GM20000 (cell line): ENCODE data around the gene CEPT1.
"Not testable (repeated sequence)": the region's sequence is repeated elsewhere in the genome, so short reads cannot be mapped to it uniquely, and the experiment has no call there.

ENCODE experiments used
- DNase-seq: peaks from one replicate; pipeline ENCODE4 v3.0.0; 2012; ENCODE audit warnings: low spot score
- TF ChIP-seq, protein P1 (sequence below): IDR thresholded peaks from 2 replicates; pipeline ENCODE4 v1.5.1; 2012; ENCODE audit warnings: mild to moderate bottlenecking, control low read depth; ENCODE audit errors: extremely low read depth, missing control alignments

CEPT1 gene

DNA sequence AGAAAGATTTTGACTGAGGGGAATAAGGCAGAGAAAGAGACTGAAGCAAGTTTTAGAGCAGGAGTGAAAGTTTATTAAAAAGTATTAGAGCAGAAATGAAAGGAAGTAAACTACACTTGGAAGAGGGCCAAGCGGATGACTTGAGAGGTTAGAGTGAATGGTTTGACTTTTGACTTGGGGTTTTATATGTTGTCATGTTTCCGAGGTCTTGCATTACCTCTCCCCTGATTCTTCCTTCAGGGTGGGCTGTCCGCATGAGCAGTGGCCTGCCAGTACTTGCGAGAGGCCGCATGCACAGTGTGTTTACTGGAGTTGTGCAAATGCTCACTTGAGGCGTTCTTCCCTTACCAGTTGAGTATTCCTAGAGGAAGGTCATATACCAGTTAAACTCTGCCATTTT, 73.4 kb downstream of the CEPT1 start:
- no peak for DNase-seq
- TF ChIP-seq, protein P1, sequence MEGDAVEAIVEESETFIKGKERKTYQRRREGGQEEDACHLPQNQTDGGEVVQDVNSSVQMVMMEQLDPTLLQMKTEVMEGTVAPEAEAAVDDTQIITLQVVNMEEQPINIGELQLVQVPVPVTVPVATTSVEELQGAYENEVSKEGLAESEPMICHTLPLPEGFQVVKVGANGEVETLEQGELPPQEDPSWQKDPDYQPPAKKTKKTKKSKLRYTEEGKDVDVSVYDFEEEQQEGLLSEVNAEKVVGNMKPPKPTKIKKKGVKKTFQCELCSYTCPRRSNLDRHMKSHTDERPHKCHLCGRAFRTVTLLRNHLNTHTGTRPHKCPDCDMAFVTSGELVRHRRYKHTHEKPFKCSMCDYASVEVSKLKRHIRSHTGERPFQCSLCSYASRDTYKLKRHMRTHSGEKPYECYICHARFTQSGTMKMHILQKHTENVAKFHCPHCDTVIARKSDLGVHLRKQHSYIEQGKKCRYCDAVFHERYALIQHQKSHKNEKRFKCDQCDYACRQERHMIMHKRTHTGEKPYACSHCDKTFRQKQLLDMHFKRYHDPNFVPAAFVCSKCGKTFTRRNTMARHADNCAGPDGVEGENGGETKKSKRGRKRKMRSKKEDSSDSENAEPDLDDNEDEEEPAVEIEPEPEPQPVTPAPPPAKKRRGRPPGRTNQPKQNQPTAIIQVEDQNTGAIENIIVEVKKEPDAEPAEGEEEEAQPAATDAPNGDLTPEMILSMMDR, result no peak

DNA sequence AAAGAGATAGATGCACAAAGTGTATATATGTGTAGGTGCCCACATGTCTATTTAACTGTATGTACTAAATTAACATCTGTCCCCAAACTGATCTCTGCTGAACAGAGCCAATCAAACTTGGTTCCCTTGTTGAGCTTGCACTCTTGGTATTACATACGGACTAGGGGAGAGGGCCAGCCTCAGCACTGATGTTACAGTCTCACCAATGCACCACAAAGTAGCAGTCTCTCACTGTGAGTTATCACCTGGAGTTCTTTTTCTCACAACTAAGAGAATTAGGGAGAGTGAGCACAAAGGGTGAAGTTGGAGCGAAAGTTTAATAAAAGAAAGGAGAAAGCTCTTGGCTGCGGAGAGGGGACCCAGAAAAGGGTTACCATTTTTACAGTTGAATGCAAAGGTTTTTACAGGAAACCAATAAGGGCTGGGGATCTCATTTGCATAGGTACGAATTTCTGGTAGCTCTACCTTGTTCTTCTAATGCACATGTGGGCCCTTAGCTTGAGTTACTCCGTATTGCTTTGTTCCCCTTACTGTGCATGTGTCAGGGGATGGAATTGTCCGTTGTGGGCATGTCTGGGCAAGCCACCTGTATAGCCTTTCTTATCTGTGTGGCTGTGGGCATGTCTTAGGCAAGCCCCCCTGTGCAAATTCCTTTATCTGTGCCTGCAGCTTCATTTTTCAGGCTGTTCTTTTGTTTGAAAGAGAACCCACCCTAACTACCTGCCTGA, 74.2 kb downstream of the CEPT1 start:
- no peak for DNase-seq
- TF ChIP-seq, protein P1, result no peak

DNA sequence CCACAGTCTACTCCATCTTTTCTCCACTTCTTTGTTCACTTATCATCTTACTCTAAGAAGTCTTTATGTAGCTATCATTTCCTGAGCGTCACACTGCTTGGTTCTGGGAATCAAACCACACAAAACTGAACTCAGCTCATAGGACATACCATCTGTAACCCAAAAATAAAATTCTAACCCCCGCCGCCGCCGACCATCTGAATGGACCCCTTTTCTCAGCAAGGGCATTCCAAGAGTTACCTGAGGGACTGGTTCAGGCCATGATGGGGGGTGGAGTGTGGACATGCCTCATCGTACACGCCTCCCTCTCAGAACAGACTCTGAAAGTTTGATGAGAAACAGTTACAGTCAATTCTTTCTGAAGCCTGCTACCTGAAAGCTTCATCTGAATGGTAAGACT, 74.9 kb downstream of the CEPT1 start:
- DNase-seq, result no peak
- TF ChIP-seq, protein P1, result no peak

DNA sequence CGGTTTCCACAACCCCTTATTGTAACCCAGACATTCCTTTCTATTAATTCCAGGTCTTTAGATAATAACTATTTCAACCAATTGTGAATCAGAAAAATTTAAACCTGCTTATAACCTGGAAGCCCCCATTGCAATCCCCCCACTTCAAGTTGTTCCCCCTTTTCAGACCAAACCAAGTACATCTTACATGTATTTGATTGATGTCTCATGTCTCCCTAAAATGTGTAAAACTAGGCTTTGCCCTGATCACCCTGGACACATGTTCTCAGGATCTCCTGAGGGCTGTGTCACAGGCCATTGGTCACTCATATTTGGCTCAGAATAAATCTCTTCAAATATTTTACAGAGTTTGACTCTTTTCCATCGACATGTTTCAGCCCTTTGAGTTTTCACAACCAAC, 75.3 kb downstream of the CEPT1 start:
- DNase-seq, result not testable (repeated sequence)

DNA sequence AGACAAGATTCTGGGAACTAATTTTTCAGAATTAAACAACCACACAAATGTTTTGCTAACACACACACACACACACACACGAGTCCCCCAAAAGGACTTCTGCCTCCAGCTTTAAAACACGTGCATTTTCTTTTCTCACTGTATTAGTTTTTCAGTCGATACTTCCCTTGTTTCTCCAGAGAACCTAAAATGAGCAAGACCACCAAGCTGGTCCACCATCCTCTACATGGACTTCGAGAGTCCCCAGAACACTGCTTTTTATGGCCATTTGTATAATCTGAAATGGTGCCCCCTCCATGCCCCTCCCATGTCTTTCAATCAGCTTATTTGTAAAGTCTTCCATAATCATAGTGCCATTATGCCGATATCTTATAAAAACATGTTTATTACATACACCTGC, 76.7 kb downstream of the CEPT1 start:
- no peak for DNase-seq
- TF ChIP-seq, protein P1, result no peak

DNA sequence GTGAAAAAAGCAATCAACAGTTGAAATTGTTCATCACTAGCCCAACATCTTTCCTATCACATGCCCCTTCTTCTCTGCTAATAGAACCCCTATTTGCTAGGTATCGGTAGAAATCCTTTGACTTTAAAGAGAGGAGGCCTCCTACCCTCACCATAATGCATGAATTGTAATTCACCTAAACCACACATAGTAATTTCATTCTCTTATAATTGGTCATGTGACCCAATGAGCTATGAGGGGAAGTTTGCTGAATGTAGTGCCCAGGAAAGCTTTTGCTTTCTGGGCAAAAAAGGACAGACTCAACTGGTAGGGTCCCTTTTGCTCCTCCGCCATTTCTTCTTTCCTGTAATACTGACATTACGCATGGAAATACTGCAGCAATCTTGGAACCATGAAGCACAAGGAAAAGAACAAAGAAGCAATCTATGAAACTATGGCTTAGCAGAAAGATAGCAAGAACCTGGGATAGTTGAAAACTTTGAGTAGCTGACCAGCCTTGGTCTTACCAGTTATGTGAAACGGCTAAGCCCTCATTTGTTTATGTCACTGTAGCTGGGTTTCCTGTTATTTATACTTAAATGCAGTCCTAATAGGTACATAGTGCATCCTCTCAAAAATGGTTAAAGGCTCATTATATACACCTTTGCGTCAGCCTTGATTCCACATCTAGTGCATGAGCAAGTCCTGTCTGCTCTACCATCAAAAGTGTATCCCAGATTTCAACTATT, 77.3 kb downstream of the CEPT1 start:
- TF ChIP-seq, protein P1, result no peak
- no peak for DNase-seq

DNA sequence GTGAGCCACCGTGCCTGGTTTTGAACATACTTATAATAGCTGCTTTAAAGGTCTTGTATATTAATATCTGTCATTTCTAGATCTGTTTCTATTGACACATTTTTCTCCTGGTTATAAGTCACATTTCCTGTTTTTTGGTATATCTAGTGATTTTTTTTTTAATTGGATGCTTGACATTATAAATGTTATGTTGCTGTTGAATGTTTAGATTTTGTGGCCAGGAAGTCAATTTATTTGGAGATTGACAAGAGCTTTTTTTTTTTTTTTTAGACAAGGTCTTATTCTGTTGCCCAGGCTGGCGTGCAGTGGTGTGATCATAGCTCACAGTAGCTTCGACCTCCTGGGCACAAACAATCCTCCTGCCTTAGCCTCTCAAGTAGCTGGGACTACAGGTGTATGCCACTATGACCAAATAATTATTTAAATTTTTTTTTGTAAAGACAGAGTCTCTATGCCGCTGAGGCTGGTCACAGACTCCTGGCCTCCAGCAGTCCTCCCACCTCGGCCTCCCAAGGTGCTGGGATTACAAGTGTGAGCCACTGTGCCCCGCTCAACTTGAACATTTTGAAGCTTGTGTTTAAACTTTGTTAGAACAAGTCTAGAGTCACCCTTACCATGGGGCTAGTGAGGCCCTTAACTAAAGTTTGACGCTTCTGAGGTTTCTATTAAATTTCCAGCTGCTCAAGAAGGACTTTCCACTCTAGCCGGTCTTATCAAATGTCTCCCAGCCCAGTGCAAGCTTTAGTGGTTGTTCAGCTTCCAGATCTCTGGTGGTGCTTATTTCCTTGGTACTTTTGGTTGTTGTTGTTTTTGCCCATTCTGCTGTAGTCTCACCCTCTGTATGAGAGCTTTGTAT, 78.9 kb downstream of the CEPT1 start:
- DNase-seq, result no peak
- TF ChIP-seq, protein P1, result no peak
